ENCODE measurements around the gene COMTD1. TPM values are rescaled to one million over a fixed set of nuclear protein-coding genes. Genes with fewer than 3 reads are reported as not detected.
A peak's percentile ranks its signal among the peaks of the same experiment; 100 is the strongest.

Gene COMTD1
- total and polyA plus RNA-seq, 2 donors (not counting 1 experiment from before 2014, with no cell fraction given), result 14.5 to 23.8 TPM

DNA sequence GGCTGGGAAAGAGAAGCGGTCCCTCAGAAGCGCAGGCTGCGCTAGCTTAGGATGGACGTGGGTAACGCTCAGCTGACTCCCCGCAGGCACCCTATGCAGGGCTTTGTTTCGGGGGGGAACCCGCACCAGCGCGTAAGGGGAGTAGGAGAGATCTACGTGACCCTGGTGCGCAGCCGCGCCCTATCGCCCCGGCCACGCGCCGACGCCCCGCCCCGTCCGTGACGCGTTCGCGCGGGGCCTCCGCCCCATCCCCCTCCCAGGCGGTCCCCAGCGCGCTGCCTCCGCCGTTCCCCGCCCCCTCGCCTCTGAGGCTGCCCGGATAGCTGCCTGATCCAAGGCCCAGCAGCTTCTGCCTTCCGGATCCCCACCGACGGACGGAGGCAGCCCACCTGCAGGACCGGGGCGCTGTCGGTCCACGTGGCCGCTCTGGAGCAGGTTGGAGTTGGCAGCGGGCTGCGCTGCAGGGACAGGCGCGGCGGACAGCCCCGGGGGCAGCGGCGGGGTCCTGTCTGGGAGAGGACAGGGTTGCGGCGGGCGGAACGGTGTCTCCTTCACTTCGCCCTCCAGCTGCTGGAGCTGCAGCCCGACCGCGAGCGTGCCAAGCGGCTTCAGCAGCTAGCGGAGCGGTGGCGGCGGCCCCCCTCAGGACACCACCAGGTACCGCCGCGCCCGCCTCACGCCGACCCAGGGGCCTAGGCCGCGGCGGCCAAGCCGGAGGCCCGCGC lies 25.3 kb downstream of the COMTD1 start, which contains the start of gene VDAC2:
VDAC2 (plus strand) TSS at position 515 of the 725 bp plus-strand sequence. CDS start 363 bp downstream, outside the sequence.
- Mint-ChIP-seq H3K9me3 (ENCODE audit: insufficient read depth) (no peaks in the 10 kb centered on the region), H3K4me1 (peaks cover 24% of the 10 kb centered on the region), H3K27me3 (no peaks in the 10 kb centered on the region), H3K4me3 (peak within 1 kb of the TSS; percentile 95), H3K27ac (peak within 1 kb of the TSS; percentile 98)
- intact Hi-C loops (cut with micrococcal nuclease), result loop anchor here (1.0 kb wide), 6 partner anchors 20 to 1059 kb away; partner anchors contain the start of gene ADK
- Histone ChIP-seq H3K79me2 (ENCODE audit: control insufficient read depth, insufficient read depth, low read length) (peaks cover 43% of the 10 kb centered on the region), H3K4me3 (ENCODE audit: control extremely low read depth in 1 of 5, extremely low read depth in 1 of 5, insufficient read depth in 1 of 5, low read depth in 2 of 5, low read length in 4 of 5) (peak within 1 kb of the TSS; percentile 84 to 98 (median 93)), H4K20me1 (ENCODE audit: control insufficient read depth, insufficient read depth, low read length, poor library complexity, severe bottlenecking) (peaks cover 14% of the 10 kb centered on the region), H2AFZ (ENCODE audit: insufficient read depth, low read depth, low read length, poor library complexity, severe bottlenecking) (peak within 1 kb of the TSS; percentile 88), H3K9ac (ENCODE audit: low read length) (peak within 1 kb of the TSS; percentile 98), H3K4me2 (replicated peaks; ENCODE audit: low read depth, low read length, poor library complexity, severe bottlenecking) (peak within 1 kb of the TSS; percentile 83), H3K4me1 (ENCODE audit: control insufficient read depth in 2 of 2, insufficient read depth in 2 of 2, low read length in 2 of 2) (peaks cover 12 to 20% of the 10 kb centered on the region in 2 donors), H3K27ac (ENCODE audit: low read length in 2 of 2) (peak within 1 kb of the TSS; percentile 97 to 100), H3K27me3 (replicated peaks in 1 of 4; ENCODE audit: control extremely low read depth in 1 of 4, control insufficient read depth in 3 of 4, insufficient read depth in 4 of 4, low read length in 3 of 4) (no peaks in the 10 kb centered on the region), H3K9me3 (ENCODE audit: control extremely low read depth in 1 of 3, control insufficient read depth in 2 of 3, insufficient read depth in 1 of 3, low read length in 2 of 3) (no peaks in the 10 kb centered on the region), H3K36me3 (replicated peaks in 1 of 2; ENCODE audit: control extremely low read depth in 1 of 2, control insufficient read depth in 1 of 2, extremely low read depth in 1 of 2, insufficient read depth in 2 of 2, low read length in 1 of 2) (peaks cover 4 to 18% of the 10 kb centered on the region in 2 experiments)
- peak; percentile 99 for DNase-seq
- WGBS (ENCODE audit: insufficient coverage), result under 1% methylated on average over 77 of the region's 80 CpGs
- TF ChIP-seq EZH2 (IDR thresholded peaks at IDR 0.05; ENCODE audit: borderline replicate concordance, insufficient read depth, low read depth, low read length, poor library complexity, severe bottlenecking), result no peak
- TF ChIP-seq, protein P1, sequence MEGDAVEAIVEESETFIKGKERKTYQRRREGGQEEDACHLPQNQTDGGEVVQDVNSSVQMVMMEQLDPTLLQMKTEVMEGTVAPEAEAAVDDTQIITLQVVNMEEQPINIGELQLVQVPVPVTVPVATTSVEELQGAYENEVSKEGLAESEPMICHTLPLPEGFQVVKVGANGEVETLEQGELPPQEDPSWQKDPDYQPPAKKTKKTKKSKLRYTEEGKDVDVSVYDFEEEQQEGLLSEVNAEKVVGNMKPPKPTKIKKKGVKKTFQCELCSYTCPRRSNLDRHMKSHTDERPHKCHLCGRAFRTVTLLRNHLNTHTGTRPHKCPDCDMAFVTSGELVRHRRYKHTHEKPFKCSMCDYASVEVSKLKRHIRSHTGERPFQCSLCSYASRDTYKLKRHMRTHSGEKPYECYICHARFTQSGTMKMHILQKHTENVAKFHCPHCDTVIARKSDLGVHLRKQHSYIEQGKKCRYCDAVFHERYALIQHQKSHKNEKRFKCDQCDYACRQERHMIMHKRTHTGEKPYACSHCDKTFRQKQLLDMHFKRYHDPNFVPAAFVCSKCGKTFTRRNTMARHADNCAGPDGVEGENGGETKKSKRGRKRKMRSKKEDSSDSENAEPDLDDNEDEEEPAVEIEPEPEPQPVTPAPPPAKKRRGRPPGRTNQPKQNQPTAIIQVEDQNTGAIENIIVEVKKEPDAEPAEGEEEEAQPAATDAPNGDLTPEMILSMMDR (IDR thresholded peaks at IDR 0.05), result no peak
- ATAC-seq (ENCODE audit: low read depth), result peak; percentile 89
- ChIA-PET POLR2A (interaction anchor here (0.5 to 2.6 kb wide), 10 partner anchors 12 to 1062 kb away, joined by 3 to 27 read pairs (median 4); partner anchors contain the start of genes ADK, AP3M1, COMTD1 and SAMD8), CTCF (interaction anchor here (1.0 to 5.3 kb wide), 8 partner anchors 15 to 966 kb away, joined by 3 to 100 read pairs (median 4); partner anchors contain the start of genes COMTD1 and SAMD8)

Measured in B cell (primary cell).